CD8-positive, alpha-beta memory T cell (primary cell): ENCODE results near the gene PAEP. TPM values are rescaled to one million over a fixed set of nuclear protein-coding genes. Genes with fewer than 3 reads are reported as not detected.
"Not testable (repeated sequence)": the region's sequence is repeated elsewhere in the genome, so short reads cannot be mapped to it uniquely, and the experiment has no call there.

ENCODE experiments used
- CTCF ChIA-PET: fragments of 350-600 bp; sonication (Branson Sonifier 250); formaldehyde crosslinking; loops from one replicate; lab custom pipeline; 2021; ENCODE audit warnings: antibody characterized with exemption; lab: Charles Lee
- POLR2A ChIA-PET: fragments of 350-600 bp; sonication (Branson Sonifier 250); formaldehyde crosslinking; loops from one replicate; lab custom pipeline; 2021; ENCODE audit warnings: antibody characterized with exemption; lab: Charles Lee
- DNase-seq, 5 donors: peaks; one replicate each; pipeline versions ENCODE4 v3.0.0 to v3.0.0-alpha.2; 2020 to 2022; ENCODE audit warnings: mixed read lengths in 1 of 5
- H3K27ac ChIP-seq: one replicate; pipeline ENCODE4 v1.7.0; 2013; ENCODE audit warnings: low read depth, mild to moderate bottlenecking, low read length, moderate library complexity
- H3K27me3 ChIP-seq: 2 replicates; pipeline ENCODE4 v1.7.0; 2013; ENCODE audit warnings: low read length, mild to moderate bottlenecking; ENCODE audit not compliant: insufficient read depth, poor library complexity, severe bottlenecking
- H3K36me3 ChIP-seq: 2 replicates; pipeline ENCODE4 v1.7.0; 2013; ENCODE audit warnings: mild to moderate bottlenecking, low read length, moderate library complexity; ENCODE audit not compliant: insufficient read depth
- H3K4me1 ChIP-seq: 2 replicates; pipeline ENCODE4 v1.7.0; 2013; ENCODE audit warnings: mild to moderate bottlenecking, low read length, moderate library complexity; ENCODE audit not compliant: insufficient read depth
- H3K4me3 ChIP-seq: 2 replicates; pipeline ENCODE4 v1.7.0; 2013; ENCODE audit warnings: mild to moderate bottlenecking, low read length
- H3K9me3 ChIP-seq: 2 replicates; pipeline ENCODE4 v1.7.0; 2013; ENCODE audit warnings: mild to moderate bottlenecking, low read length
- H3K27ac Mint-ChIP-seq, 8 donors: one replicate each; pipeline ENCODE4 v1.8.0; 2020 to 2021; ENCODE audit warnings: mixed read lengths in 8 of 8, mild to moderate bottlenecking in 6 of 8, inconsistent platforms in 3 of 8, moderate library complexity in 3 of 8
- H3K27me3 Mint-ChIP-seq, 2 donors: one replicate each; pipeline ENCODE4 v1.8.0; 2020 to 2021; ENCODE audit warnings: mixed read lengths in 2 of 2, mild to moderate bottlenecking in 1 of 2, moderate library complexity in 1 of 2
- H3K36me3 Mint-ChIP-seq, 3 donors: one replicate each; pipeline ENCODE4 v1.8.0; 2020 to 2021; ENCODE audit warnings: mixed read lengths in 3 of 3, inconsistent platforms in 1 of 3, mild to moderate bottlenecking in 1 of 3
- H3K4me1 Mint-ChIP-seq, 3 donors: one replicate each; pipeline ENCODE4 v1.8.0; 2020 to 2021; ENCODE audit warnings: mixed read lengths in 3 of 3, inconsistent platforms in 1 of 3, mild to moderate bottlenecking in 1 of 3
- H3K4me3 Mint-ChIP-seq, 7 donors: one replicate each; pipeline ENCODE4 v1.8.0; 2020 to 2021; ENCODE audit warnings: mixed read lengths in 7 of 7, mild to moderate bottlenecking in 6 of 7, moderate library complexity in 4 of 7, inconsistent platforms in 2 of 7
- H3K9me3 Mint-ChIP-seq, 5 donors: one replicate each; pipeline ENCODE4 v1.8.0; 2020 to 2022; ENCODE audit warnings: mixed read lengths in 5 of 5, mild to moderate bottlenecking in 3 of 5, moderate library complexity in 2 of 5, inconsistent platforms in 1 of 5
- polyA plus RNA-seq: library from polyadenylated mRNA; unstranded; fragments of 300-500 nt; fragmentation: Illumina TruSeq; gene quantifications from one replicate; pipeline ENCODE4 v1.2.3, GENCODE V29; 2021
- total RNA-seq, 2 experiments: library from RNA; stranded (reverse); gene quantifications; one replicate each; pipeline ENCODE4 v1.2.3, GENCODE V29; 2021

PAEP gene
- total and polyA plus RNA-seq, 3 experiments from 2014 or later, result not detected

DNA sequence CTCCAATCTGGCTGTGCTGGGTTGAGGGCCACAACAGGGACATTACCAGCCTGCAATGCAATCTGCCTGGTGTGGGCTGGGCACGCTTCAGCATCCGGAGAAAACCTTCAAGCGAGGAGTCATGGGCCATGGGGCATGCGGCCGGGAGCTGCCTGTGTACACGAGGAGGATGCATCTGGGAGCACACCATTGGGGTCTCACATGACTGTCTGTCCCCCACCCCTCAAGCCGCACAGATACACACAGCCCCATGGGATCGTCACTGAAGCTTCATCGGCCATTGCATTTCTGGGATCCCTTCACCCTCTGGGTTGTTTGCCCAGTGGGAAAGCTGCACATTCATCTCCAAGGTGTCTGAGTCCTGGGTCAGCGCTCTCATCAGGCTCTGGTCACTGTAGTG lies 30.5 kb upstream of the PAEP start:
- Histone ChIP-seq H3K36me3 (no peaks in the 10 kb centered on the region), H3K4me3 (no peak overlapping the region), H3K9me3 (no peaks in the 10 kb centered on the region), H3K27me3 (peaks cover 7% of the 10 kb centered on the region), H3K27ac (no peak overlapping the region), H3K4me1 (no peaks in the 10 kb centered on the region)
- Mint-ChIP-seq H3K36me3 (no peaks in the 10 kb centered on the region), H3K27ac (no peak overlapping the region), H3K4me1 (peaks cover 0 to 3% (median 0%) of the 10 kb centered on the region in 3 donors), H3K9me3 (no peaks in the 10 kb centered on the region), H3K27me3 (peaks cover 8 to 44% of the 10 kb centered on the region in 2 donors), H3K4me3 (no peak overlapping the region)
- DNase-seq, result no peak
- POLR2A ChIA-PET, result no interaction called here
- CTCF ChIA-PET, result no interaction called here

DNA sequence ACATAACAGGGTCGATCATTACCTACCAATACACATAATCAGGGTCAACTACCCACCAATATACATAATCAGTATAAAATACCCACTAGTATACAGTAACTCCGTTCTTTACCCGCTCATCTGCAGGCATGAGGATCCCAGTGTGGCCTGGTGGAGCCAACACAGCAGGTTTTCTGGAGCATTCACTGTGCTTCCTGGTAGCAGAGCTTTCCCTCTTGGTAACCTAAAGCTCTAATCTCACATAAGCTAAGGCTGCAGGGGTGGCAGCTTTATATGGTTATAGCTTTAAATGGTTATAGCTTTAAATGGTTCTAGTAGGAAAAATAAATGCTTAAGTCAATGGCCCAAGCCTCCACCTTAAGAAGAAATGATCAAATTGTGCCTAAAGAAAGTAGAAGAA lies 28.4 kb upstream of the PAEP start:
- Mint-ChIP-seq H3K27ac (no peak overlapping the region), H3K27me3 (peaks cover 12 to 48% of the 10 kb centered on the region in 2 donors), H3K36me3 (no peaks in the 10 kb centered on the region), H3K4me3 (no peak overlapping the region), H3K9me3 (no peaks in the 10 kb centered on the region), H3K4me1 (peaks cover 0 to 3% (median 0%) of the 10 kb centered on the region in 3 donors)
- no peaks in the 10 kb centered on the region for H3K4me1 ChIP-seq
- H3K27me3 ChIP-seq, result peaks cover 7% of the 10 kb centered on the region
- POLR2A ChIA-PET, result no interaction called here
- no peak for DNase-seq
- CTCF ChIA-PET, result no interaction called here
- H3K27ac ChIP-seq, result no peak overlapping the region
- H3K9me3 ChIP-seq, result no peaks in the 10 kb centered on the region
- H3K4me3 ChIP-seq, result no peak overlapping the region
- no peaks in the 10 kb centered on the region for H3K36me3 ChIP-seq

DNA sequence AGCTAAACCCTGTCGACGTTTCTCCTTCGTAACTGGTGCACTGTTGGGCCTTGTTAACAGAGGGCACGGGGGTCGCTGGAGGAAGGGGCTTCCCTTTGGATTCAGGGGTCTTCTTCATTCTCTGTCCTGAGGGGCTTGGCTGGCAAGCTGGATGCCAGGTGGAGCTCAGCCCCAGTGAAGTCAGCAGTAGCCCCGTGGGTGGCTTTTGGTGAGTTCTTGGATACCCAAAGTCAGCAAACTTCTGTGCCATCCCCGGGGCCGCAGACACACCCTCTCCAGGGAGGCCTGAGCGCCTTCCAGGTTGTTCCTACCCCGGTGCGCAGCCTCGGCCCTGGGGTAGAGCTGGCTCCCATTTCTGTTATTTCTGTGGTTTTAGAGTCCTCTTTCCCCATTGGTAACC lies 27.9 kb upstream of the PAEP start:
- H3K4me1 Mint-ChIP-seq, result peaks cover 0 to 3% (median 0%) of the 10 kb centered on the region in 3 donors
- no peak overlapping the region for H3K4me3 Mint-ChIP-seq
- H3K9me3 Mint-ChIP-seq, result no peaks in the 10 kb centered on the region
- no peaks in the 10 kb centered on the region for H3K9me3 ChIP-seq
- H3K36me3 Mint-ChIP-seq, result no peaks in the 10 kb centered on the region
- no peak overlapping the region for H3K27ac ChIP-seq
- peaks cover 12 to 45% of the 10 kb centered on the region in 2 donors for H3K27me3 Mint-ChIP-seq
- no peak for DNase-seq
- no peak overlapping the region for H3K4me3 ChIP-seq
- POLR2A ChIA-PET, result no interaction called here
- H3K4me1 ChIP-seq, result no peaks in the 10 kb centered on the region
- H3K27me3 ChIP-seq, result peaks cover 7% of the 10 kb centered on the region
- no peaks in the 10 kb centered on the region for H3K36me3 ChIP-seq
- H3K27ac Mint-ChIP-seq, result no peak overlapping the region
- CTCF ChIA-PET, result no interaction called here

DNA sequence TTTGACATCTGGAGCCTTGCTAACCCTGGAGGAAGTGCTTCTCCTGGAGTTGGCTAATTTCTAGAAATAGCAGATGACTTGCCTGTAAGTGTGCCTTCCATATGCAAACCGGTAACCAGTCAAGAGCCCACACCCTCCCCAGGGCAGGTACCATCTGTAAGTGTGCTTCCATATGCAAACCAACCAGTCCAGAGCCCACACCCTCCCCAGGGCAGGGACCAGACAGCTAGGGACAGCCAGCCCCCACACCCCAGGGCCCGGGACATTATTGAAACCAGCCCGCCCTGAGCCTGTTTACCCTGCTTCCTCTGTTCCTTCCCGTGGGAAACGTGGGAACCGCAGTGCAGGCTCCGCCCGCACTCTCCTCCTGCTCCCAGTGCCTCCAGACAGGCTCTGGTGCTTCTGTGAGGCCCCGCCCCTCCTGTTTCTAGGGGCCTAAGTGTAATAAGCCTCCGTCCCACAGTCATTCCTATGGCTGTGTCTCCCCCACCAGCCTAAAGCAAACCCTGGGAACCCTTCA lies 27.3 kb upstream of the PAEP start:
- H3K36me3 ChIP-seq, POLR2A ChIA-PET, H3K4me3 ChIP-seq, H3K4me3 Mint-ChIP-seq, H3K27me3 ChIP-seq, H3K4me1 ChIP-seq, H3K9me3 ChIP-seq, CTCF ChIA-PET, H3K9me3 Mint-ChIP-seq, H3K4me1 Mint-ChIP-seq, DNase-seq, H3K27ac ChIP-seq, H3K36me3 Mint-ChIP-seq: not testable (repeated sequence)
- peak overlapping the region in 1 of 8 donors; percentile 85 for H3K27ac Mint-ChIP-seq
- peaks cover 15 to 49% of the 10 kb centered on the region in 2 donors for H3K27me3 Mint-ChIP-seq

DNA sequence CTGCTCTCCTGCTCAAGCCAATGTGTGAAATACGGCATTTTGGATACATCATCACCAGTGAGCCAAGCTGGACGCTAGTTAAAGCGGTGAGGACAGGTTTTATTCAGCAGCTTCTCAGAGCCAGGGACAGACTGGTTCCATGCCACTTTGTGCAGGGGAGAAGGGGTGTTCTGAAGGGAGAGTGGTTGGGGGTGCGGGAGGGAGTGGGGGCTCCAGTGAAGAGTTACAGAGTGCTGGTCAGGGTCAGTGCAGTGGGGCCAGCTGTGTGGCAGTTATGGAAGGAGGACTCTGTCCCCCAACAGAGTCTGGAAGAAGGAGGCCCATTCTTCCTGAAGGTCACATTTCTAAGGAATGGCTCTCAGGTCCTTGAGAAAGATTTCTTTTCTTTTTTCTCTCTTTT lies 26.7 kb upstream of the PAEP start:
- H3K4me3 ChIP-seq, H3K36me3 ChIP-seq, H3K9me3 ChIP-seq, H3K4me1 Mint-ChIP-seq, H3K4me3 Mint-ChIP-seq, H3K36me3 Mint-ChIP-seq, H3K27ac ChIP-seq, H3K4me1 ChIP-seq, DNase-seq, H3K27ac Mint-ChIP-seq, POLR2A ChIA-PET, H3K9me3 Mint-ChIP-seq, H3K27me3 ChIP-seq, CTCF ChIA-PET: not testable (repeated sequence)
- peaks cover 15 to 52% of the 10 kb centered on the region in 2 donors for H3K27me3 Mint-ChIP-seq

DNA sequence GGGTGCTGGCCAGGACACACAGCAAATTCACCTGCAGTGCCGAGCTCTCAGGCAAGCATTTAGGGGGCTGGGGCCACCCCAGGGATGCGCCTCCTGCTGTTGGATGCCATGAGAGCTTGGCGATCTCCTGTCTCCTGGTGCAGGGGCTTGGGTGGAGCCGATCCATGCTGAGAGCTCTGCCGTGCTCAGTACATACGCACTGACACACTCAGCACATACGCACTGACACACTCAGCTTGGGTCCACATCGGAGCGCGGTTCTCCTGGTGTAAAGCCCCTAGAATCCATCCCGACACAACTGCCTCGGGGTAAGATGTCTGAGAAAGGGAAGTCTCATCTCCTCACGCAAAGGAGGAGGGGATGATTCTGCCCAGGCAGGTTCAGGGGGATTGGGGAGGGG lies 25.9 kb upstream of the PAEP start:
- CTCF ChIA-PET, H3K36me3 Mint-ChIP-seq, POLR2A ChIA-PET, H3K4me1 ChIP-seq, H3K4me1 Mint-ChIP-seq, H3K27ac Mint-ChIP-seq, H3K36me3 ChIP-seq, H3K9me3 Mint-ChIP-seq, H3K4me3 Mint-ChIP-seq, H3K27ac ChIP-seq, H3K27me3 ChIP-seq, H3K9me3 ChIP-seq, H3K4me3 ChIP-seq, DNase-seq: not testable (repeated sequence)
- H3K27me3 Mint-ChIP-seq, result peaks cover 14 to 51% of the 10 kb centered on the region in 2 donors

DNA sequence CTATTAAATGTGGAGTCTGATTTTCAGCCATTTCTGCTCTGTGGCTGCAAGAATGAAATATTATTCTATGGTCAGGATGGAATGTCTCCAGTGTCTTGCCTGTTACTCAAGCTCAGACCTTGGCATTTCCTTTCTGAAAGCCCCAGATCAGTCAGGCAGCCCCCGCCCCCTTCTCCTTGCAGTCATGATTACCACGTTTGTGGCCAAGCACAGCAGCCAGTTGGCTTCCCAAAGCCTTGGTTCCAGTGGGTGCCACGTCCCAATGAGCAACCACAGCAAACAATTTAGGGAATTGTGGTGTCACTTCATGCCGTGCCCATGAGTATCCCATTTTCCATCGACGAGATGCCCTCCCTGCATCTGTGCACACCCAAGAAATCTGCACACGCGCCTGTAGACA lies 25.3 kb upstream of the PAEP start:
- H3K27ac ChIP-seq, result no peak overlapping the region
- no peaks in the 10 kb centered on the region for H3K9me3 Mint-ChIP-seq
- H3K27me3 ChIP-seq, result peaks cover 7% of the 10 kb centered on the region
- H3K36me3 ChIP-seq, result no peaks in the 10 kb centered on the region
- H3K9me3 ChIP-seq, result no peaks in the 10 kb centered on the region
- DNase-seq, result no peak
- H3K36me3 Mint-ChIP-seq, result no peaks in the 10 kb centered on the region
- H3K27ac Mint-ChIP-seq, result no peak overlapping the region
- peaks cover 10 to 47% of the 10 kb centered on the region in 2 donors for H3K27me3 Mint-ChIP-seq
- CTCF ChIA-PET, result no interaction called here
- POLR2A ChIA-PET, result no interaction called here
- no peaks in the 10 kb centered on the region for H3K4me1 Mint-ChIP-seq
- no peak overlapping the region for H3K4me3 ChIP-seq
- H3K4me1 ChIP-seq, result no peaks in the 10 kb centered on the region
- H3K4me3 Mint-ChIP-seq, result no peak overlapping the region

DNA sequence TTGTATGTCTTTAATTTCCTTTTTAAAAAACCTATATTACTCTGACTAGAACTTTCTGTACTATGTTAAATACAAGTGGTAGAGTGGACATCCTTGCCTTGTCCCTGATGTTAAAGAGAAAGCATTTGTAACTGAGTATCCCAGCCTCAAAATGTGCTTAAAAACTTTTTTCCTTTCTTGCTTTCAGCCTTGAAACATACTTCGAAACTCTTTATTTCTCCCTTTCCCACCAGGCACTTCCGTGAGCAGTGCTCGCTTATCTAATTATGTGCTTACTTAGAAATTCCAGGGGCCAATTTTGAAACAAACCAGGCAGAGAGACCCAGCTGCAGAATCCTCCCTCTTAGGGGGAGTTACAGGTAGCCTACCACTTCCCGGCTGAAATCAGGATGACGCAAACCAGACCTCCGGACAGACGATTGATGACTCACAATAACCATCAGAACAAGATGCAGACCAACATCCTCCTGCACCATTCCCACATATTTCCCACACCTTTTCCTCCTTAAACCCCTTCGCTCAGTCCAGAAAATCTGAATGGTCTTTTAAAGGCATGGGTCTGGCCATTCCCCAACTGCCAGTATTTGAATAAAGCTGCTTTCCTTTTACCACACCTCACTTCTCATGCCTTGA lies 18.2 kb upstream of the PAEP start:
- H3K36me3 Mint-ChIP-seq, H3K4me1 Mint-ChIP-seq, H3K9me3 ChIP-seq, H3K4me3 ChIP-seq, CTCF ChIA-PET, H3K4me1 ChIP-seq, H3K4me3 Mint-ChIP-seq, H3K36me3 ChIP-seq, H3K27ac ChIP-seq, POLR2A ChIA-PET, H3K27me3 ChIP-seq, H3K9me3 Mint-ChIP-seq, H3K27ac Mint-ChIP-seq, DNase-seq: not testable (repeated sequence)
- peaks cover 9 to 16% of the 10 kb centered on the region in 2 donors for H3K27me3 Mint-ChIP-seq
